SK-N-SH treated with all-trans-retinoic acid at 6 μM for 48 hours (cell line): ENCODE results near the gene NOD2.

ENCODE experiments used
- ATAC-seq: fragments of 200-7000 bp; cut with Tn5 transposase; 3 replicates; pipeline ENCODE4 v1.9.1; 2020; ENCODE audit warnings: mild to moderate bottlenecking, moderate library complexity
- ARNTL ChIP-seq: fragments of 450-650 bp; formaldehyde crosslinking; IDR thresholded peaks from 2 replicates; pipeline ENCODE4 v1.5.0; 2020; ENCODE audit warnings: low read depth, mild to moderate bottlenecking, moderate library complexity, borderline replicate concordance
- BACH2 ChIP-seq: fragments of 250-450 bp; sonication (Bioruptor Pico); IDR thresholded peaks from 2 replicates; pipeline ENCODE4 v1.9.0; 2021; ENCODE audit warnings: mild to moderate bottlenecking, borderline replicate concordance
- CSDC2 ChIP-seq: fragments of 250-450 bp; sonication (Bioruptor Pico); IDR thresholded peaks from 2 replicates; pipeline ENCODE4 v1.5.0; 2020; ENCODE audit warnings: mild to moderate bottlenecking, moderate library complexity
- ESRRG ChIP-seq: fragments of 250-450 bp; sonication (Bioruptor Pico); IDR thresholded peaks from 2 replicates; pipeline ENCODE4 v1.6.1; 2021; ENCODE audit warnings: mild to moderate bottlenecking
- GLIS3 ChIP-seq: fragments of 250-450 bp; sonication (Bioruptor Pico); IDR thresholded peaks from 2 replicates; pipeline ENCODE4 v1.5.0; 2020; ENCODE audit warnings: mild to moderate bottlenecking, moderate library complexity
- ISL1 ChIP-seq: fragments of 250-450 bp; sonication (Bioruptor Pico); IDR thresholded peaks from 2 replicates; pipeline ENCODE4 v2.1.2; 2022; ENCODE audit warnings: mild to moderate bottlenecking, moderate library complexity
- OSR1 ChIP-seq: fragments of 250-450 bp; sonication (Bioruptor Pico); IDR thresholded peaks from 2 replicates; pipeline ENCODE4 v1.8.0; 2022; ENCODE audit warnings: moderate library complexity, mild to moderate bottlenecking, inconsistent platforms
- PPARA ChIP-seq: fragments of 250-450 bp; sonication (Bioruptor Pico); IDR thresholded peaks from 2 replicates; pipeline ENCODE4 v1.5.0; 2020; ENCODE audit warnings: mild to moderate bottlenecking, borderline replicate concordance
- RARB ChIP-seq: fragments of 250-450 bp; sonication (Bioruptor Pico); IDR thresholded peaks from 2 replicates; pipeline ENCODE4 v1.8.0; 2021; ENCODE audit warnings: mild to moderate bottlenecking, moderate library complexity
- SNAI2 ChIP-seq: fragments of 250-450 bp; sonication (Bioruptor Pico); IDR thresholded peaks from 2 replicates; pipeline ENCODE4 v1.5.0; 2020; ENCODE audit warnings: mild to moderate bottlenecking, moderate library complexity
- TCF4 ChIP-seq: fragments of 250-450 bp; sonication (Bioruptor Pico); IDR thresholded peaks from 2 replicates; pipeline ENCODE4 v1.8.0; 2021; ENCODE audit warnings: mild to moderate bottlenecking, moderate library complexity, borderline replicate concordance
- TOX ChIP-seq: fragments of 250-450 bp; sonication (Bioruptor Pico); IDR thresholded peaks from 2 replicates; pipeline ENCODE4 v1.8.0; 2021; ENCODE audit warnings: mild to moderate bottlenecking, moderate library complexity, borderline replicate concordance
- ZC3H10 ChIP-seq: fragments of 250-450 bp; sonication (Bioruptor Pico); IDR thresholded peaks from 2 replicates; pipeline ENCODE4 v1.5.1; 2021; ENCODE audit warnings: mild to moderate bottlenecking, moderate library complexity
- ZFP3 ChIP-seq: fragments of 250-450 bp; sonication (Bioruptor Pico); IDR thresholded peaks from 2 replicates; pipeline ENCODE4 v1.5.0; 2020; ENCODE audit warnings: mild to moderate bottlenecking, moderate library complexity
- ZFP30 ChIP-seq: fragments of 450-650 bp; formaldehyde crosslinking; IDR thresholded peaks from 2 replicates; pipeline ENCODE4 v1.5.0; 2022; ENCODE audit warnings: mild to moderate bottlenecking, moderate library complexity
- ZNF565 ChIP-seq: fragments of 450-650 bp; formaldehyde crosslinking; conservative IDR thresholded peaks from 2 replicates; pipeline ENCODE4 v1.5.0; 2020; ENCODE audit warnings: low read depth, mild to moderate bottlenecking, moderate library complexity
- ZNF70 ChIP-seq: fragments of 450-650 bp; formaldehyde crosslinking; IDR thresholded peaks from 2 replicates; pipeline ENCODE4 v1.5.0; 2020; ENCODE audit warnings: mild to moderate bottlenecking, moderate library complexity
- ZNF8 ChIP-seq: fragments of 450-650 bp; formaldehyde crosslinking; IDR thresholded peaks from 2 replicates; pipeline ENCODE4 v1.5.0; 2020; ENCODE audit warnings: mild to moderate bottlenecking, moderate library complexity
- TF ChIP-seq, protein P1 (sequence below): fragments of 250-450 bp; sonication (Bioruptor Pico); IDR thresholded peaks from 2 replicates; pipeline ENCODE4 v1.5.1; 2020; ENCODE audit warnings: low read depth, mild to moderate bottlenecking, moderate library complexity
- TF ChIP-seq, protein P2 (sequence below): fragments of 250-450 bp; sonication (Bioruptor Pico); IDR thresholded peaks from 2 replicates; pipeline ENCODE4 v1.5.0; 2020; ENCODE audit warnings: mild to moderate bottlenecking, moderate library complexity
- TF ChIP-seq, protein P3 (sequence below): fragments of 250-450 bp; sonication (Bioruptor Pico); IDR thresholded peaks from 2 replicates; pipeline ENCODE4 v1.8.0; 2020; ENCODE audit warnings: mild to moderate bottlenecking, moderate library complexity, borderline replicate concordance
- TF ChIP-seq, protein P4 (sequence below): fragments of 250-450 bp; sonication (Bioruptor Pico); IDR thresholded peaks from 2 replicates; pipeline ENCODE4 v1.8.0; 2021; ENCODE audit warnings: low read depth, mild to moderate bottlenecking, moderate library complexity, borderline replicate concordance

Gene NOD2

DNA sequence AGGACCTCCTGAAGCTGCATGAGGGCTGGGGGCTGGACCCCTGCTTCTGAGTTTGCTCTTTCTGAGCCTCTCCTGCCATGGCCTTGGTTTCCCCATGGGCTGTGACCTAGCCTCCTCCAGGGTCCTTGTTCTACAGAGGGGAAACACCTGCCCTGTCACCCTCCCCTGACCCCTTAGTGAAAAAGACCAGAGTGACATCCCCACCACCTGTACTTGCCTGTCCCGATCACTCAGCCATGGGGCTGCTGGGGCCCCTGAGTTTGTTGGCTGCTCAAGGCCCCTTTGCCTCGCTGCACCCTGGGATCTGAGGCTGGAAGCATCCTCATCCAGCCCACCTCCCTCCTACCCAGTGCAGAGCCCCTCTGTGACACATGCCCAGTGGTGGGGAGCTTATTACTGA is 800 bp downstream of the NOD2 start:
- ATAC-seq, result no peak
- TF ChIP-seq GLIS3 (CRISPR knock-in tag), result no peak
- TF ChIP-seq RARB (CRISPR knock-in tag), result no peak
- TF ChIP-seq, protein P1, sequence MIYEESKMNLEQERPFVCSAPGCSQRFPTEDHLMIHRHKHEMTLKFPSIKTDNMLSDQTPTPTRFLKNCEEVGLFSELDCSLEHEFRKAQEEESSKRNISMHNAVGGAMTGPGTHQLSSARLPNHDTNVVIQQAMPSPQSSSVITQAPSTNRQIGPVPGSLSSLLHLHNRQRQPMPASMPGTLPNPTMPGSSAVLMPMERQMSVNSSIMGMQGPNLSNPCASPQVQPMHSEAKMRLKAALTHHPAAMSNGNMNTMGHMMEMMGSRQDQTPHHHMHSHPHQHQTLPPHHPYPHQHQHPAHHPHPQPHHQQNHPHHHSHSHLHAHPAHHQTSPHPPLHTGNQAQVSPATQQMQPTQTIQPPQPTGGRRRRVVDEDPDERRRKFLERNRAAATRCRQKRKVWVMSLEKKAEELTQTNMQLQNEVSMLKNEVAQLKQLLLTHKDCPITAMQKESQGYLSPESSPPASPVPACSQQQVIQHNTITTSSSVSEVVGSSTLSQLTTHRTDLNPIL (CRISPR knock-in tag), result no peak
- TF ChIP-seq CSDC2 (CRISPR knock-in tag), result no peak
- no peak for TF ChIP-seq SNAI2 (CRISPR knock-in tag)
- no peak for TF ChIP-seq ARNTL (CRISPR knock-in tag)
- no peak for TF ChIP-seq ZNF70 (CRISPR knock-in tag)
- no peak for TF ChIP-seq PPARA (CRISPR knock-in tag)
- TF ChIP-seq, protein P2, sequence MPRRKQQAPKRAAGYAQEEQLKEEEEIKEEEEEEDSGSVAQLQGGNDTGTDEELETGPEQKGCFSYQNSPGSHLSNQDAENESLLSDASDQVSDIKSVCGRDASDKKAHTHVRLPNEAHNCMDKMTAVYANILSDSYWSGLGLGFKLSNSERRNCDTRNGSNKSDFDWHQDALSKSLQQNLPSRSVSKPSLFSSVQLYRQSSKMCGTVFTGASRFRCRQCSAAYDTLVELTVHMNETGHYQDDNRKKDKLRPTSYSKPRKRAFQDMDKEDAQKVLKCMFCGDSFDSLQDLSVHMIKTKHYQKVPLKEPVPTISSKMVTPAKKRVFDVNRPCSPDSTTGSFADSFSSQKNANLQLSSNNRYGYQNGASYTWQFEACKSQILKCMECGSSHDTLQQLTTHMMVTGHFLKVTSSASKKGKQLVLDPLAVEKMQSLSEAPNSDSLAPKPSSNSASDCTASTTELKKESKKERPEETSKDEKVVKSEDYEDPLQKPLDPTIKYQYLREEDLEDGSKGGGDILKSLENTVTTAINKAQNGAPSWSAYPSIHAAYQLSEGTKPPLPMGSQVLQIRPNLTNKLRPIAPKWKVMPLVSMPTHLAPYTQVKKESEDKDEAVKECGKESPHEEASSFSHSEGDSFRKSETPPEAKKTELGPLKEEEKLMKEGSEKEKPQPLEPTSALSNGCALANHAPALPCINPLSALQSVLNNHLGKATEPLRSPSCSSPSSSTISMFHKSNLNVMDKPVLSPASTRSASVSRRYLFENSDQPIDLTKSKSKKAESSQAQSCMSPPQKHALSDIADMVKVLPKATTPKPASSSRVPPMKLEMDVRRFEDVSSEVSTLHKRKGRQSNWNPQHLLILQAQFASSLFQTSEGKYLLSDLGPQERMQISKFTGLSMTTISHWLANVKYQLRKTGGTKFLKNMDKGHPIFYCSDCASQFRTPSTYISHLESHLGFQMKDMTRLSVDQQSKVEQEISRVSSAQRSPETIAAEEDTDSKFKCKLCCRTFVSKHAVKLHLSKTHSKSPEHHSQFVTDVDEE, result no peak
- no peak for TF ChIP-seq ZFP3 (CRISPR knock-in tag)
- no peak for TF ChIP-seq ZNF8 (CRISPR knock-in tag)
- TF ChIP-seq ISL1, result no peak
- TF ChIP-seq ZC3H10 (CRISPR knock-in tag), result no peak

DNA sequence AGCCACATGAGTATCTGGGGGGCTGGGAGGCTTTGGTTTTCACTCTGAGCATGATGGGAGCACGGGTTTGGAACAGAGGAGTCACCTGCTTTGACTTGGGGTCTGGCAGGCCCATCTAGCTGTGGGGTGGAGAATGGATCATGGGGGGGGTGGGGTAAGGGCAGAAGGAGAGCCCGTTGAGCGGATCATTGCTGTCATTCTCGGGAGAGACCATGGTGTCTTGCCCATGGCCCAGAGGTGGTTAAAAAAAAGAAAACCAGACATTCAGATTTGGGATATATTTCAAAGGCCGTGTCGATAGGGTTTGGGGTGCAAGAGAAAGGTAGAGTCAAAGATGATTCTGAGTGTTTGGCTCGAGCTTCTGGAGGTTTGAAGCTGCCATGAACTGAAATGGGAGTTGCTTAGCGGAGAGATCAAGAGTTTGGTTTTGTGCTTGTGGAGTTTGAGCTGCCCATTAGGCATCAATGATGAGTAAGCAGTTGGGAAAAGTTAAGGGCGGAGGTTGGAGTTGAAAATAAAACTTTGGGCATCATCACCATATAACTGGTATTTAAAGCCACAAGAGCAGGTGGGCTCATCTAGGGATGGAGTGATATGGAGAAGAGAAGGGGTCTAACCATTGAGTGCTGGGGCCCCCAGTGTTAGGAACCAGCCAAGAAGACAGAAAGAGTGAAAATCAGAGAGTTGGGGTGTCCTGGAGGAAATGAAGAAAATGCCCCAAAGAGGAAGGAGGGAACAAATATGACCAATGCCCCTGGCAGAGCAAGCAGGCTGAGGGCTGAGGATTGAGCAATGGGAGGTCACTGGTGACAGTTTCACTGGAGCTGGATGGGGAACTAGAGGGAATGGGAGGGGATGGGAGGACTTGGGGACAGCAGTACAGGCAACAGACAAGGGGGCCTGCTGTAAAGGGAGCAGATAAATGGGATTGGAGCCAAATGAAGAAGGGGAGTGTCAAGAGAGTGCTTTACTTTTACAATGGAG is 1.9 kb downstream of the NOD2 start:
- no peak for TF ChIP-seq BACH2 (CRISPR knock-in tag)
- TF ChIP-seq ESRRG (CRISPR knock-in tag), result no peak
- no peak for TF ChIP-seq OSR1 (CRISPR knock-in tag)
- TF ChIP-seq, all 23 proteins: peak for 0
- ATAC-seq, result no peak

DNA sequence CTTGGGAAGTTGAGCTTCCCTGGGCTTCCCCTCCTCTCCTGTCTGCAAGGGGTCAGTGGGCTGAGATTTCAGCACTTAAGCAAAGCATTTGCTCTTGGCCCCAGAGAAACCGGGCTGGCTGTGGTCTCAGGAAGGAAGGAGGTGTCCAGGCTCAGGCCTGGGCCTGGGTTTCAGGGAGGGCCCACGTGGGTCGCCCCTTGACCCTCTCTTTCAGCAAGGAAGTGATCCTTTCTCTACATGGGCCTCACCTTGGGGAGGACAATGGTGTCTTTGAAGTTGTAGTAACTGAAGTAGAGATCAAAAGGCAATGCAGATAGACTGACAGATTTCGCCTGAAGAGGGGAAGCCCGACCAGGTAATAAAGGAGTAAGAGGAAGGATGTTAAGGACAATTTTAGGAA is 2.7 kb downstream of the NOD2 start:
- TF ChIP-seq PPARA (CRISPR knock-in tag), result no peak
- TF ChIP-seq ZNF8 (CRISPR knock-in tag), result no peak
- no peak for TF ChIP-seq ZFP30 (CRISPR knock-in tag)
- TF ChIP-seq TCF4 (CRISPR knock-in tag), result no peak
- no peak for TF ChIP-seq TOX
- no peak for TF ChIP-seq ESRRG (CRISPR knock-in tag)
- TF ChIP-seq, protein P3, sequence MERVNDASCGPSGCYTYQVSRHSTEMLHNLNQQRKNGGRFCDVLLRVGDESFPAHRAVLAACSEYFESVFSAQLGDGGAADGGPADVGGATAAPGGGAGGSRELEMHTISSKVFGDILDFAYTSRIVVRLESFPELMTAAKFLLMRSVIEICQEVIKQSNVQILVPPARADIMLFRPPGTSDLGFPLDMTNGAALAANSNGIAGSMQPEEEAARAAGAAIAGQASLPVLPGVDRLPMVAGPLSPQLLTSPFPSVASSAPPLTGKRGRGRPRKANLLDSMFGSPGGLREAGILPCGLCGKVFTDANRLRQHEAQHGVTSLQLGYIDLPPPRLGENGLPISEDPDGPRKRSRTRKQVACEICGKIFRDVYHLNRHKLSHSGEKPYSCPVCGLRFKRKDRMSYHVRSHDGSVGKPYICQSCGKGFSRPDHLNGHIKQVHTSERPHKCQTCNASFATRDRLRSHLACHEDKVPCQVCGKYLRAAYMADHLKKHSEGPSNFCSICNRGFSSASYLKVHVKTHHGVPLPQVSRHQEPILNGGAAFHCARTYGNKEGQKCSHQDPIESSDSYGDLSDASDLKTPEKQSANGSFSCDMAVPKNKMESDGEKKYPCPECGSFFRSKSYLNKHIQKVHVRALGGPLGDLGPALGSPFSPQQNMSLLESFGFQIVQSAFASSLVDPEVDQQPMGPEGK (CRISPR knock-in tag), result no peak
- TF ChIP-seq, protein P4, sequence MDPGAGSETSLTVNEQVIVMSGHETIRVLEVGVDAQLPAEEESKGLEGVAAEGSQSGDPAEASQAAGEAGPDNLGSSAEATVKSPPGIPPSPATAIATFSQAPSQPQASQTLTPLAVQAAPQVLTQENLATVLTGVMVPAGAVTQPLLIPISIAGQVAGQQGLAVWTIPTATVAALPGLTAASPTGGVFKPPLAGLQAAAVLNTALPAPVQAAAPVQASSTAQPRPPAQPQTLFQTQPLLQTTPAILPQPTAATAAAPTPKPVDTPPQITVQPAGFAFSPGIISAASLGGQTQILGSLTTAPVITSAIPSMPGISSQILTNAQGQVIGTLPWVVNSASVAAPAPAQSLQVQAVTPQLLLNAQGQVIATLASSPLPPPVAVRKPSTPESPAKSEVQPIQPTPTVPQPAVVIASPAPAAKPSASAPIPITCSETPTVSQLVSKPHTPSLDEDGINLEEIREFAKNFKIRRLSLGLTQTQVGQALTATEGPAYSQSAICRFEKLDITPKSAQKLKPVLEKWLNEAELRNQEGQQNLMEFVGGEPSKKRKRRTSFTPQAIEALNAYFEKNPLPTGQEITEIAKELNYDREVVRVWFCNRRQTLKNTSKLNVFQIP, result no peak
- no peak for TF ChIP-seq ZC3H10 (CRISPR knock-in tag)
- TF ChIP-seq, protein P1 (CRISPR knock-in tag), result no peak
- TF ChIP-seq BACH2 (CRISPR knock-in tag), result no peak
- TF ChIP-seq, protein P2, result no peak
- TF ChIP-seq ZNF565 (CRISPR knock-in tag), result no peak
- TF ChIP-seq ISL1, result no peak
- ATAC-seq, result no peak
